ENCODE measurements around the gene MAML3.

Gene MAML3

GRCh38 chr4:139762720-139763119, 391.3 kb downstream of the MAML3 start:
- Histone ChIP-seq H3K4me2 (ENCODE audit: insufficient read depth, low read length, poor library complexity, severe bottlenecking) (no peak overlapping the region), H3K27me3 (ENCODE audit: control insufficient read depth in 3 of 3, insufficient read depth in 3 of 3, low read depth in 1 of 3, low read length in 3 of 3) (no peaks in the 10 kb centered on the region), H3K4me3 (ENCODE audit: low read length in 2 of 2) (no peak overlapping the region), H2BK120ac (ENCODE audit: low read depth, low read length) (no peak overlapping the region), H3K14ac (ENCODE audit: low read length) (no peak overlapping the region), H2BK5ac (ENCODE audit: low read length) (no peak overlapping the region), H2BK15ac (ENCODE audit: low read length) (no peak overlapping the region), H3K18ac (ENCODE audit: low read length) (no peak overlapping the region), H3K9me3 (replicated peaks in 1 of 2; ENCODE audit: control insufficient read depth in 2 of 2, insufficient read depth in 1 of 2, low read depth in 1 of 2, low read length in 2 of 2) (no peaks in the 10 kb centered on the region), H2BK12ac (ENCODE audit: low read length) (no peak overlapping the region), H3K4me1 (ENCODE audit: control insufficient read depth in 2 of 2, insufficient read depth in 1 of 2, low read depth in 1 of 2, low read length in 2 of 2) (peaks cover 15% of the 10 kb centered on the region in 2 donors), H3K23ac (ENCODE audit: low read depth, low read length, poor library complexity) (no peak overlapping the region), H4K91ac (ENCODE audit: low read depth, low read length, poor library complexity) (no peak overlapping the region), H3K27ac (replicated peaks; ENCODE audit: low read length) (no peak overlapping the region), H3K9ac (ENCODE audit: low read depth, low read length, poor library complexity) (no peak overlapping the region), H2AK5ac (ENCODE audit: low read depth, low read length) (peak overlapping the region; percentile 39), H3K36me3 (replicated peaks in 1 of 2; ENCODE audit: control insufficient read depth in 2 of 2, insufficient read depth in 2 of 2, low read length in 2 of 2) (no peaks in the 10 kb centered on the region), H2AFZ (ENCODE audit: low read length) (no peak overlapping the region), H4K8ac (ENCODE audit: low read depth, low read length) (no peak overlapping the region), H3K4ac (ENCODE audit: low read length) (no peak overlapping the region), H3K79me1 (ENCODE audit: low read depth, low read length) (no peaks in the 10 kb centered on the region)
- DNase-seq (ENCODE audit: low spot score), result no peak
- no CpG with 5 or more reads among the region's 5 CpGs for WGBS, 2 donors (ENCODE audit: extremely low coverage in 2 of 2, insufficient read length in 2 of 2, insufficient replicate concordance in 1 of 2)

DNA sequence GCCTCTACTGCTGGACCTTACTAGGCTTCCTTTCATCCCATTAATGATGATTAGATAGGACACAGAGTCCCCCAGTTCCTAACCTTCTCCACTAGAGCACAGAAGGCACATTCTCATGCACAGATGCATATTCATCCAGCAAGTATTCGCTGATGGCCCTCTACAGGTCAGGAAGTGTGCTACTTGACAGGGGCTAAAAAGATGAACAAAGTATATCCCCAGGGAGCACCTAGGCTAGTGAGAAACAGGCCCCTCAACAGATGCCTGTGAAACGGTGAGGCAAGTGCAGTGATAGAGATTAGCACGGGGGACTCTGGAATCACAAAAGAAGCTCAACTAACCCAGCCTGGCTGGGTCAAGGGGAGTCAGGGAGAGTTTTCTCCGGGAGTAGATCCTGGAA, 392.5 kb downstream of the MAML3 start:
- H3K9ac ChIP-seq (ENCODE audit: low read depth, low read length, poor library complexity), result no peak overlapping the region
- no peak overlapping the region for H2BK12ac ChIP-seq (ENCODE audit: low read length)
- H4K8ac ChIP-seq (ENCODE audit: low read depth, low read length), result no peak overlapping the region
- no peak overlapping the region for H2BK15ac ChIP-seq (ENCODE audit: low read length)
- H3K18ac ChIP-seq (ENCODE audit: low read length), result no peak overlapping the region
- no peak overlapping the region for H3K14ac ChIP-seq (ENCODE audit: low read length)
- no peak overlapping the region for H3K27ac ChIP-seq (replicated peaks; ENCODE audit: low read length)
- DNase-seq (ENCODE audit: low spot score), result no peak
- H3K4me3 ChIP-seq (ENCODE audit: low read length in 2 of 2), result no peak overlapping the region
- H3K9me3 ChIP-seq (replicated peaks in 1 of 2; ENCODE audit: control insufficient read depth in 2 of 2, insufficient read depth in 1 of 2, low read depth in 1 of 2, low read length in 2 of 2), result no peaks in the 10 kb centered on the region
- H2BK120ac ChIP-seq (ENCODE audit: low read depth, low read length), result no peak overlapping the region
- no peak overlapping the region for H2AK5ac ChIP-seq (ENCODE audit: low read depth, low read length)
- no peak overlapping the region for H3K23ac ChIP-seq (ENCODE audit: low read depth, low read length, poor library complexity)
- no peak overlapping the region for H3K4ac ChIP-seq (ENCODE audit: low read length)
- no peak overlapping the region for H2BK5ac ChIP-seq (ENCODE audit: low read length)
- no peaks in the 10 kb centered on the region for H3K36me3 ChIP-seq (replicated peaks in 1 of 2; ENCODE audit: control insufficient read depth in 2 of 2, insufficient read depth in 2 of 2, low read length in 2 of 2)
- H3K27me3 ChIP-seq (ENCODE audit: control insufficient read depth in 3 of 3, insufficient read depth in 3 of 3, low read depth in 1 of 3, low read length in 3 of 3), result no peaks in the 10 kb centered on the region
- WGBS, 2 donors (ENCODE audit: extremely low coverage in 2 of 2, insufficient read length in 2 of 2, insufficient replicate concordance in 1 of 2), result no CpG with 5 or more reads among the region's 4 CpGs
- H3K4me1 ChIP-seq (ENCODE audit: control insufficient read depth in 2 of 2, insufficient read depth in 1 of 2, low read depth in 1 of 2, low read length in 2 of 2), result peaks cover 15% of the 10 kb centered on the region in 2 donors
- H3K79me1 ChIP-seq (ENCODE audit: low read depth, low read length), result no peaks in the 10 kb centered on the region
- no peak overlapping the region for H3K4me2 ChIP-seq (ENCODE audit: insufficient read depth, low read length, poor library complexity, severe bottlenecking)
- no peak overlapping the region for H4K91ac ChIP-seq (ENCODE audit: low read depth, low read length, poor library complexity)
- no peak overlapping the region for H2AFZ ChIP-seq (ENCODE audit: low read length)

GRCh38 chr4:139760567-139760966, 393.4 kb downstream of the MAML3 start:
- Histone ChIP-seq H3K14ac (ENCODE audit: low read length) (no peak overlapping the region), H3K23ac (ENCODE audit: low read depth, low read length, poor library complexity) (no peak overlapping the region), H3K9ac (ENCODE audit: low read depth, low read length, poor library complexity) (no peak overlapping the region), H3K36me3 (replicated peaks in 1 of 2; ENCODE audit: control insufficient read depth in 2 of 2, insufficient read depth in 2 of 2, low read length in 2 of 2) (no peaks in the 10 kb centered on the region), H2BK12ac (ENCODE audit: low read length) (no peak overlapping the region), H3K4me1 (ENCODE audit: control insufficient read depth in 2 of 2, insufficient read depth in 1 of 2, low read depth in 1 of 2, low read length in 2 of 2) (peaks cover 15% of the 10 kb centered on the region in 2 donors), H3K79me1 (ENCODE audit: low read depth, low read length) (no peaks in the 10 kb centered on the region), H3K4me3 (ENCODE audit: low read length in 2 of 2) (no peak overlapping the region), H2AFZ (ENCODE audit: low read length) (no peak overlapping the region), H2BK120ac (ENCODE audit: low read depth, low read length) (no peak overlapping the region), H3K27me3 (ENCODE audit: control insufficient read depth in 3 of 3, insufficient read depth in 3 of 3, low read depth in 1 of 3, low read length in 3 of 3) (no peaks in the 10 kb centered on the region), H3K27ac (replicated peaks; ENCODE audit: low read length) (no peak overlapping the region), H4K91ac (ENCODE audit: low read depth, low read length, poor library complexity) (no peak overlapping the region), H4K8ac (ENCODE audit: low read depth, low read length) (no peak overlapping the region), H2BK5ac (ENCODE audit: low read length) (no peak overlapping the region), H2AK5ac (ENCODE audit: low read depth, low read length) (no peak overlapping the region), H3K4me2 (ENCODE audit: insufficient read depth, low read length, poor library complexity, severe bottlenecking) (no peak overlapping the region), H3K18ac (ENCODE audit: low read length) (no peak overlapping the region), H2BK15ac (ENCODE audit: low read length) (no peak overlapping the region), H3K9me3 (replicated peaks in 1 of 2; ENCODE audit: control insufficient read depth in 2 of 2, insufficient read depth in 1 of 2, low read depth in 1 of 2, low read length in 2 of 2) (no peaks in the 10 kb centered on the region), H3K4ac (ENCODE audit: low read length) (no peak overlapping the region)
- DNase-seq (ENCODE audit: low spot score), result no peak
- no CpG with 5 or more reads among the region's 4 CpGs for WGBS, 2 donors (ENCODE audit: extremely low coverage in 2 of 2, insufficient read length in 2 of 2, insufficient replicate concordance in 1 of 2)

GRCh38 chr4:139759097-139759496, 394.9 kb downstream of the MAML3 start:
- H3K4me1 ChIP-seq (ENCODE audit: control insufficient read depth in 2 of 2, insufficient read depth in 1 of 2, low read depth in 1 of 2, low read length in 2 of 2), result peaks cover 7 to 9% of the 10 kb centered on the region in 2 donors
- H3K79me1 ChIP-seq (ENCODE audit: low read depth, low read length), result no peaks in the 10 kb centered on the region
- H2BK15ac ChIP-seq (ENCODE audit: low read length), result no peak overlapping the region
- no peak overlapping the region for H3K4me2 ChIP-seq (ENCODE audit: insufficient read depth, low read length, poor library complexity, severe bottlenecking)
- H3K23ac ChIP-seq (ENCODE audit: low read depth, low read length, poor library complexity), result no peak overlapping the region
- H3K27ac ChIP-seq (replicated peaks; ENCODE audit: low read length), result no peak overlapping the region
- H3K14ac ChIP-seq (ENCODE audit: low read length), result no peak overlapping the region
- WGBS, 2 donors (ENCODE audit: extremely low coverage in 2 of 2, insufficient read length in 2 of 2, insufficient replicate concordance in 1 of 2), result no CpG with 5 or more reads among the region's 4 CpGs
- H4K8ac ChIP-seq (ENCODE audit: low read depth, low read length), result no peak overlapping the region
- no peak overlapping the region for H3K18ac ChIP-seq (ENCODE audit: low read length)
- H2BK5ac ChIP-seq (ENCODE audit: low read length), result no peak overlapping the region
- H2AK5ac ChIP-seq (ENCODE audit: low read depth, low read length), result no peak overlapping the region
- no peaks in the 10 kb centered on the region for H3K27me3 ChIP-seq (ENCODE audit: control insufficient read depth in 3 of 3, insufficient read depth in 3 of 3, low read depth in 1 of 3, low read length in 3 of 3)
- no peak overlapping the region for H3K4ac ChIP-seq (ENCODE audit: low read length)
- no peak overlapping the region for H3K4me3 ChIP-seq (ENCODE audit: low read length in 2 of 2)
- no peaks in the 10 kb centered on the region for H3K36me3 ChIP-seq (replicated peaks in 1 of 2; ENCODE audit: control insufficient read depth in 2 of 2, insufficient read depth in 2 of 2, low read length in 2 of 2)
- H4K91ac ChIP-seq (ENCODE audit: low read depth, low read length, poor library complexity), result no peak overlapping the region
- no peak overlapping the region for H2BK120ac ChIP-seq (ENCODE audit: low read depth, low read length)
- H3K9me3 ChIP-seq (replicated peaks in 1 of 2; ENCODE audit: control insufficient read depth in 2 of 2, insufficient read depth in 1 of 2, low read depth in 1 of 2, low read length in 2 of 2), result no peaks in the 10 kb centered on the region
- no peak overlapping the region for H2BK12ac ChIP-seq (ENCODE audit: low read length)
- H3K9ac ChIP-seq (ENCODE audit: low read depth, low read length, poor library complexity), result no peak overlapping the region
- no peak for DNase-seq (ENCODE audit: low spot score)
- no peak overlapping the region for H2AFZ ChIP-seq (ENCODE audit: low read length)
